Measurements from ENCODE around the gene RNASEH1. TPM values are rescaled to one million over a fixed set of nuclear protein-coding genes. Genes with fewer than 3 reads are reported as not detected.

Gene RNASEH1
- total and polyA plus RNA-seq, 2 of the 13 experiments (the other 11 are each of a cell fraction or from before 2014, with no cell fraction given): 14.5 to 57.4 TPM

- TF ChIP-seq, protein P1, sequence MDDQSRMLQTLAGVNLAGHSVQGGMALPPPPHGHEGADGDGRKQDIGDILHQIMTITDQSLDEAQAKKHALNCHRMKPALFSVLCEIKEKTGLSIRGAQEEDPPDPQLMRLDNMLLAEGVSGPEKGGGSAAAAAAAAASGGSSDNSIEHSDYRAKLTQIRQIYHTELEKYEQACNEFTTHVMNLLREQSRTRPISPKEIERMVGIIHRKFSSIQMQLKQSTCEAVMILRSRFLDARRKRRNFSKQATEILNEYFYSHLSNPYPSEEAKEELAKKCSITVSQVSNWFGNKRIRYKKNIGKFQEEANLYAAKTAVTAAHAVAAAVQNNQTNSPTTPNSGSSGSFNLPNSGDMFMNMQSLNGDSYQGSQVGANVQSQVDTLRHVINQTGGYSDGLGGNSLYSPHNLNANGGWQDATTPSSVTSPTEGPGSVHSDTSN (CRISPR knock-in tag; IDR thresholded peaks at IDR 0.05; ENCODE audit: borderline replicate concordance): no peak
- TF ChIP-seq AGO2 (optimal IDR thresholded peaks at IDR 0.05; ENCODE audit: low read depth, low read length): peak; percentile 12
Measured at GRCh38 chr2:3584076-3584475, 25.9 kb upstream of the RNASEH1 start (continued).

DNA sequence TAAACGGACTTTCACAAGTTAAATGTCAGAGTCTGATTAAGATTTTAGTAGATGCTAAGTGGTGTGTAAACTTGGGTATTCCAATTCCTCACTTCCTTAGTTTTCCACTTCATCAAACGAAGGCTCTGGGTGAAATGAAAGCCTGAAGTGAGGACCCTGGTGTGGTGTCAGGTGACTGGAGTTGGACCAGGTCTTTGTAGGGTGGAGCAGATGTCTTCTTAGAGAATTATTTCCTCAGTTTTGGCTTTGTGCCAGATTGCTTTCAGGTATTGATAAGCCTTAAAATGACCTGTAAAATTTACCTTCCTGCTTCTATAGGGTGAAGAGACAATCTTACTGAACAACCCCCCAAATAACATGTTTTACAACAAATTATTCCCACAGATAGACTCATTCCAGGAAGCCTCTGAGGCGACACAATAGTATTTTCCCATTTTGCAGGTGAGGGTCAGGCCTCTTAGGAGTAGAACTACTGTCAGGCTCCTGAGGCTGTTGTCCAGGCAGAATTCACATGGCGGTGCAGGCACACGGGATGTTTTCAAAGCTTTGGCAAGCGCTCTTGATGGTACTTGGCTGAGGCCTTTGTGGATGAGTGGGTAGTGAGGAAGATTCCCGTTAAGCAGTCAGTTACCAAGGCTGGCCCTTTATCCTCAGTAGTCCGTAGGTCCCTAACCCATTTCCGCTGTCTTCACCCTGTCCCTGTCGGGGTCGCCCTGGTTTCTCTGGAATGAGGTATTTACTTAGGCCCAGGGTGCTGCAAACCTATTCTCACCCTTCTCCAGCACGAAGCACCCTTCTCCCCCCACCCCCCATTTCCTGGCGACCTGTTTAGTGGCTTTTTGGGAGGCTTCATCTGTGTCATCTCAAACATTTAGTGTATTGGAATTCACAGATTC lies 23.5 kb upstream of the RNASEH1 start:
- Histone ChIP-seq H3K9ac (ENCODE audit: insufficient read depth, low read depth, low read length) (no peak overlapping the region), H3K4me3 (replicated peaks in 1 of 3; ENCODE audit: insufficient read depth in 1 of 3, low read depth in 2 of 3, low read length in 3 of 3) (no peak overlapping the region), H3K4me2 (ENCODE audit: low read depth, low read length) (no peak overlapping the region), H3K79me2 (ENCODE audit: insufficient read depth, low read length) (peaks cover 48% of the 10 kb centered on the region), H3K27ac (ENCODE audit: extremely low read length, insufficient read depth, low read length) (peak overlapping the region; percentile 14), H3K9me3 (ENCODE audit: low read length) (no peaks in the 10 kb centered on the region), H3K27me3 (ENCODE audit: control insufficient read depth in 1 of 2, insufficient read depth in 2 of 2, low read length in 2 of 2) (no peaks in the 10 kb centered on the region), H2AFZ (ENCODE audit: low read length) (no peak overlapping the region), H3K4me1 (ENCODE audit: insufficient read depth, low read length) (peaks cover 73% of the 10 kb centered on the region), H3K36me3 (replicated peaks in 1 of 2; ENCODE audit: control insufficient read depth in 1 of 2, insufficient read depth in 2 of 2, low read length in 2 of 2) (peaks cover 19 to 60% of the 10 kb centered on the region in 2 experiments), H4K20me1 (ENCODE audit: insufficient read depth, low read length) (peaks cover 53% of the 10 kb centered on the region)
- FAIRE-seq (no peak), DNase-seq (ENCODE audit: low spot score) (no peak), ATAC-seq (no peak)
- no TSS peak for BruUV-seq (replicated peaks)
- CTCF ChIA-PET (ENCODE audit: low intra/inter-chr PET ratio, low total read pairs): no interaction called here
- WGBS (ENCODE audit: low lambda C conversion rate): 92% methylated on average over 13 of the region's 13 CpGs
- in situ Hi-C loops (cut with HindIII; ENCODE audit: extremely low pct_ligation_motif_present, low pct_unique_long_range_greater_than_20kb): no loop called here
- POLR2A ChIA-PET: interaction anchor here (1.1 to 3.3 kb wide), 3 partner anchors 23 to 88 kb away, joined by 3 to 15 read pairs (median 5); partner anchors contain the start of gene RNASEH1
- intact Hi-C loops (cut with micrococcal nuclease; ENCODE audit: unreplicated experiment): no loop called here
- 0 out of 2 replicates have a peak, but pooled peaks have one; percentile 39 for TF ChIP-seq REL (CRISPR knock-in tag; conservative IDR thresholded peaks at IDR 0.05)
- peak; percentile 39; the same call in 1 of the 2 replicates for TF ChIP-seq NFIC (IDR thresholded peaks at IDR 0.05; ENCODE audit: low read length)
- TF ChIP-seq SP4 (CRISPR knock-in tag; IDR thresholded peaks at IDR 0.05): no peak
- 0 out of 2 replicates have a peak, but pooled peaks have one; percentile 26 for TF ChIP-seq BORCS8-MEF2B (CRISPR knock-in tag; IDR thresholded peaks at IDR 0.05)
- TF ChIP-seq POLR2AphosphoS5 (IDR thresholded peaks at IDR 0.05; ENCODE audit: low read depth, low read length): peak; percentile 33
- TF ChIP-seq ZNF788 (CRISPR knock-in tag; IDR thresholded peaks at IDR 0.05; ENCODE audit: borderline replicate concordance): 0 out of 2 replicates have a peak, but pooled peaks have one; percentile 37
- peak in 1 of 2 experiments; percentile 11; a peak in 1 of 4 replicates for TF ChIP-seq EP300 (IDR thresholded peaks at IDR 0.05; ENCODE audit: low read depth in 2 of 2, low read length in 2 of 2)
- TF ChIP-seq EP300 (CRISPR knock-in tag; IDR thresholded peaks at IDR 0.05; ENCODE audit: borderline replicate concordance): no peak
- TF ChIP-seq ZNF598 (CRISPR knock-in tag; IDR thresholded peaks at IDR 0.05; ENCODE audit: borderline replicate concordance): 0 out of 2 replicates have a peak, but pooled peaks have one; percentile 42
- peak; percentile 75 for TF ChIP-seq RBFOX2 (IDR thresholded peaks at IDR 0.05; ENCODE audit: low read depth, low read length)
- TF ChIP-seq E2F1 (CRISPR knock-in tag; IDR thresholded peaks at IDR 0.05): no peak
- TF ChIP-seq KDM2A (CRISPR knock-in tag; IDR thresholded peaks at IDR 0.05; ENCODE audit: borderline replicate concordance, low read depth): peak; percentile 42; the same call in 1 of the 2 replicates
- TF ChIP-seq NONO (IDR thresholded peaks at IDR 0.05): no peak
- TF ChIP-seq NONO (CRISPR knock-in tag; conservative IDR thresholded peaks at IDR 0.05): 0 out of 2 replicates have a peak, but pooled peaks have one; percentile 42
- TF ChIP-seq, protein P2, sequence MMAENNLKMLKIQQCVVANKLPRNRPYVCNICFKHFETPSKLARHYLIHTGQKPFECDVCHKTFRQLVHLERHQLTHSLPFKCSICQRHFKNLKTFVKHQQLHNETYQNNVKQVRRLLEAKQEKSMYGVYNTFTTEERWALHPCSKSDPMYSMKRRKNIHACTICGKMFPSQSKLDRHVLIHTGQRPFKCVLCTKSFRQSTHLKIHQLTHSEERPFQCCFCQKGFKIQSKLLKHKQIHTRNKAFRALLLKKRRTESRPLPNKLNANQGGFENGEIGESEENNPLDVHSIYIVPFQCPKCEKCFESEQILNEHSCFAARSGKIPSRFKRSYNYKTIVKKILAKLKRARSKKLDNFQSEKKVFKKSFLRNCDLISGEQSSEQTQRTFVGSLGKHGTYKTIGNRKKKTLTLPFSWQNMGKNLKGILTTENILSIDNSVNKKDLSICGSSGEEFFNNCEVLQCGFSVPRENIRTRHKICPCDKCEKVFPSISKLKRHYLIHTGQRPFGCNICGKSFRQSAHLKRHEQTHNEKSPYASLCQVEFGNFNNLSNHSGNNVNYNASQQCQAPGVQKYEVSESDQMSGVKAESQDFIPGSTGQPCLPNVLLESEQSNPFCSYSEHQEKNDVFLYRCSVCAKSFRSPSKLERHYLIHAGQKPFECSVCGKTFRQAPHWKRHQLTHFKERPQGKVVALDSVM (CRISPR knock-in tag; IDR thresholded peaks at IDR 0.05): no peak

Measured in HepG2 (cell line).